OCI-LY7 (cell line): ENCODE measurements around the gene ALDH7A1. TPM values are rescaled to one million over a fixed set of nuclear protein-coding genes. Genes with fewer than 3 reads are reported as not detected.

Experiments used
- BruUV-seq: library from RNA; stranded (reverse); fragments of 400-500 nt; replicated peaks from 2 replicates; lab custom pipeline; 2021; lab: Mats Ljungman, UMichigan
- CTCF ChIA-PET: fragments of 300-600 bp; sonication (Branson Sonifier 250); formaldehyde crosslinking; loops from one replicate; lab custom pipeline; 2022; ENCODE audit warnings: antibody characterized with exemption; ENCODE audit not compliant: unreplicated experiment; lab: Charles Lee
- POLR2A ChIA-PET: fragments of 300-600 bp; sonication (Branson Sonifier 250); formaldehyde crosslinking; loops from one replicate; lab custom pipeline; 2022; ENCODE audit warnings: antibody characterized with exemption; lab: Charles Lee
- DNase-seq: peaks from one replicate; pipeline ENCODE4 v3.0.0-alpha.2; 2015; ENCODE audit warnings: low spot score
- H2AFZ ChIP-seq: fragments of 200-600 bp; sonication (generic), shearing (Covaris generic); 2 replicates; pipeline ENCODE4 v1.6.1; 2014; ENCODE audit warnings: mild to moderate bottlenecking, antibody characterized with exemption, low read length, moderate library complexity
- H3K27ac ChIP-seq: fragments of 200-600 bp; sonication (generic); 2 replicates; pipeline ENCODE4 v1.5.1; 2014; ENCODE audit warnings: mixed run types, low read depth, mild to moderate bottlenecking, moderate library complexity, low read length, inconsistent platforms; ENCODE audit not compliant: poor library complexity, severe bottlenecking
- H3K36me3 ChIP-seq: fragments of 200-600 bp; sonication (generic); 2 replicates; pipeline ENCODE4 v1.6.1; 2014; ENCODE audit warnings: mild to moderate bottlenecking, antibody characterized with exemption, low read length, moderate library complexity, mixed read lengths; ENCODE audit not compliant: insufficient read depth
- H3K4me1 ChIP-seq: fragments of 200-600 bp; sonication (generic); 2 replicates; pipeline ENCODE4 v1.5.1; 2014; ENCODE audit warnings: mild to moderate bottlenecking, low read length; ENCODE audit not compliant: insufficient read depth, poor library complexity, severe bottlenecking
- H3K4me2 ChIP-seq: fragments of 200-600 bp; sonication (generic); 2 replicates; pipeline ENCODE4 v1.6.1; 2014; ENCODE audit warnings: mild to moderate bottlenecking, low read length
- H3K4me3 ChIP-seq: fragments of 200-600 bp; sonication (generic); 2 replicates; pipeline ENCODE4 v1.5.1; 2014; ENCODE audit warnings: mild to moderate bottlenecking, low read depth, low read length; ENCODE audit not compliant: poor library complexity, severe bottlenecking
- H3K79me2 ChIP-seq: fragments of 200-600 bp; sonication (generic); 2 replicates; pipeline ENCODE4 v1.6.1; 2016; ENCODE audit warnings: low read depth, mild to moderate bottlenecking, low read length, moderate library complexity, mixed read lengths; ENCODE audit not compliant: insufficient read depth
- H3K9me2 ChIP-seq: fragments of 200-600 bp; sonication (generic); 2 replicates; pipeline ENCODE4 v1.6.1; 2016; ENCODE audit warnings: mild to moderate bottlenecking, low read length, mixed read lengths; ENCODE audit not compliant: insufficient read depth
- H3K9me3 ChIP-seq: fragments of 200-600 bp; sonication (generic); 2 replicates; pipeline ENCODE4 v1.6.1; 2014; ENCODE audit warnings: mild to moderate bottlenecking, mixed run types, low read length, mixed read lengths
- H4K20me1 ChIP-seq: fragments of 200-600 bp; sonication (generic); 2 replicates; pipeline ENCODE4 v1.6.1; 2014; ENCODE audit warnings: mild to moderate bottlenecking, antibody characterized with exemption, low read length, moderate library complexity, mixed read lengths; ENCODE audit not compliant: insufficient read depth
- EZH2phosphoT487 ChIP-seq: fragments of 200-600 bp; sonication (generic); IDR thresholded peaks from 2 replicates; pipeline ENCODE4 v1.6.1; 2018; ENCODE audit warnings: low read depth, borderline replicate concordance, mild to moderate bottlenecking, mixed run types, antibody characterized with exemption, low read length, moderate library complexity, mixed read lengths
- intact Hi-C: fragments of 100-400 bp; cut with micrococcal nuclease; formaldehyde crosslinking; loops from one replicate; pipeline ENCODE4 v1.10.0; 2022; ENCODE audit not compliant: unreplicated experiment
- total RNA-seq, 2 experiments: library from RNA; depleted of rRNA in 1 of 2; stranded (reverse); fragments of >200 nt in 1 of 2; shearing (Covaris generic) in 1 of 2; gene quantifications; 2 replicates each; pipeline ENCODE4 v1.2.3, GENCODE V29; 2014 to 2022
- TF ChIP-seq, protein P1 (sequence below): fragments of 200-600 bp; sonication (generic); conservative IDR thresholded peaks from 2 replicates; pipeline ENCODE4 v1.5.1; 2014; ENCODE audit warnings: mild to moderate bottlenecking, antibody characterized with exemption, low read length, moderate library complexity, mixed read lengths

The ALDH7A1 gene
- total RNA-seq, 2 experiments from 2014 or later: not detected

DNA sequence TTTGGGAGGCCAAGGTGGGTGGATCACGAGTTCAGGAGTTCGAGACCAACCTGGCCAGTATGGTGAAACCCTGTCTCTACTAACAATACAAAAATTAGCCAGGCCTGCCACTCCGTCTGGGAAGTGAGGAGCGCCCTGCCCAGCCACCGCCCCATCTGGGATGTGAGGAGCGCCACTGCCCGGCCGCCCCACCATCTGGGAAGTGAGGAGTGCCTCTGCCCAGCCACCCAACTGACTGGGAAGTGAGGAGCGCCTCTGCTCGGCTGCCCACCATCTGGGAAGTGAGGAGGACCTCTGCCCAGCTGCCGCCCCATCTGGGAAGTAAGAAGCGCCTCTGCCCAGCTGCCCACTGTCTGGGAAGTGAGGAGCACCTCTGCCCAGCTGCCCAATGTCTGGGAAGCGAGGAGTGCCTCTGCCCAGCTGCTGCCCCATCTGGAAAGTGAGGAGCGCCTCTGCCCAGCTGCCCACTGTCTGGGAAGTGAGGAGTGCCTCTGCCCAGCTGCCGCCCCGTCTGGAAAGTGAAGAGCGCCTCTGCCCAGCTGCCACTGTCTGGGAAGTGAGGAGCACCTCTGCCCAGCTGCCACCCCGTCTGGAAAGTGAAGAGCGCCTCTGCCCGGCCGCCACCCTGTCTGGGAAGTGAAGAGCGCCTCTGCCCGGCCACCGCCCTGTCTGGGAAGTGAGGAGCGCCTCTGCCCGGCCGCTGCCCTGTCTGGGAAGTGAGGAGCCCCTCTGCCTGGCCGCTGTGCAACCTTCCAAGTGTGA lies 5.3 kb downstream of the ALDH7A1 start:
- POLR2A ChIA-PET: interaction anchor here (0.6 to 0.8 kb wide), 4 partner anchors 10 to 217 kb away, joined by 3 read pairs; no protein-coding TSS in a partner anchor
- Histone ChIP-seq H3K27ac (no peak overlapping the region), H2AFZ (no peak overlapping the region), H3K79me2 (no peaks in the 10 kb centered on the region), H3K4me3 (no peak overlapping the region), H3K36me3 (no peaks in the 10 kb centered on the region), H3K9me2 (no peaks in the 10 kb centered on the region), H3K4me1 (no peaks in the 10 kb centered on the region), H4K20me1 (no peaks in the 10 kb centered on the region), H3K4me2 (no peak overlapping the region), H3K9me3 (no peaks in the 10 kb centered on the region)
- intact Hi-C loops: no loop called here
- DNase-seq: no peak
- BruUV-seq: no TSS peak
- TF ChIP-seq, protein P1, sequence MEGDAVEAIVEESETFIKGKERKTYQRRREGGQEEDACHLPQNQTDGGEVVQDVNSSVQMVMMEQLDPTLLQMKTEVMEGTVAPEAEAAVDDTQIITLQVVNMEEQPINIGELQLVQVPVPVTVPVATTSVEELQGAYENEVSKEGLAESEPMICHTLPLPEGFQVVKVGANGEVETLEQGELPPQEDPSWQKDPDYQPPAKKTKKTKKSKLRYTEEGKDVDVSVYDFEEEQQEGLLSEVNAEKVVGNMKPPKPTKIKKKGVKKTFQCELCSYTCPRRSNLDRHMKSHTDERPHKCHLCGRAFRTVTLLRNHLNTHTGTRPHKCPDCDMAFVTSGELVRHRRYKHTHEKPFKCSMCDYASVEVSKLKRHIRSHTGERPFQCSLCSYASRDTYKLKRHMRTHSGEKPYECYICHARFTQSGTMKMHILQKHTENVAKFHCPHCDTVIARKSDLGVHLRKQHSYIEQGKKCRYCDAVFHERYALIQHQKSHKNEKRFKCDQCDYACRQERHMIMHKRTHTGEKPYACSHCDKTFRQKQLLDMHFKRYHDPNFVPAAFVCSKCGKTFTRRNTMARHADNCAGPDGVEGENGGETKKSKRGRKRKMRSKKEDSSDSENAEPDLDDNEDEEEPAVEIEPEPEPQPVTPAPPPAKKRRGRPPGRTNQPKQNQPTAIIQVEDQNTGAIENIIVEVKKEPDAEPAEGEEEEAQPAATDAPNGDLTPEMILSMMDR: no peak
- TF ChIP-seq EZH2phosphoT487: no peak
- CTCF ChIA-PET: no interaction called here

DNA sequence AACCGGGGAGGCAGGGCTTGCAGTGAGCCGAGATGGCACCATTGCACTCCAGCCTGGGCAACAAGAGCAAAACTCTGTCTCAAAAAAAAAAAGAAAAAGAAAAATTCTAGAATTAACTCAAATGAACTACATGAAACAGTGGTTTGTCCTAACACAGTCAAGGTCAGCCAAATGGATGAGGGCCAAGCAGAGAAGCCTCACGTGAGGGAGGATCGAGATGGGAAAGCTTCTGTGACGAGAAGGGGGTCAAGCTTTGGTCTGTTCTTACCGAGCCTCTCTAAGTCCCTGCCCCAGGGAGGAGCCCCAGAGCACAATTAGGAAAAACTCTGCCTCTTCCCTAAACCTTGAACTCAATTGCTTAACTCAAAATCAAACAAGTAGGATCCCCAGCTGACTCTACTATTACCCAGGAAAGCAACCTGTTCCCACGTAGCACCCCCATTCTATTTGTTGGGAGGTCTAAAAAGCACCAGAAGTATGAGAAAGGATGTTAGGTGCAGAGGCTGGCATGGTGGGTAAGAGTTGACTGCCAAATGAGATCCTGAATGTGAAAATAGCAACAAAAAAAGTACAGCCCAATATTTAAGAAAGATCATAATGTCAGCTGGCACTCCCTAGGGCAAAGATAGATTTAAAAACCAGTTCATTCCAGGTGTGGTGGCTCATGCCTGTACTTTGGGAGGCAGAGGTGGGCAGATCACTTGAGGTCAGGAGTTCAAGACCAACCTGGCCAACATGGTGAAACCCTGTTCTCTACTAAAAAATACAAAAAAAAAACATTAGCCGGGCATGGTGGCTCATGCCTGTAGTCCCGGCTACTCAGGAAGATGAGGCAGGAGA lies 7.2 kb downstream of the ALDH7A1 start:
- Histone ChIP-seq H3K4me3 (no peak overlapping the region), H3K27ac (no peak overlapping the region), H3K4me1 (no peaks in the 10 kb centered on the region), H4K20me1 (no peaks in the 10 kb centered on the region), H3K79me2 (no peaks in the 10 kb centered on the region), H2AFZ (no peak overlapping the region), H3K4me2 (no peak overlapping the region), H3K36me3 (no peaks in the 10 kb centered on the region), H3K9me3 (no peaks in the 10 kb centered on the region), H3K9me2 (no peaks in the 10 kb centered on the region)
- TF ChIP-seq EZH2phosphoT487: no peak
- TF ChIP-seq, protein P1: no peak
- no TSS peak for BruUV-seq
- no peak for DNase-seq
- POLR2A ChIA-PET: interaction anchor here (0.5 to 0.7 kb wide), 2 partner anchors 11 to 12 kb away, joined by 3 read pairs; no protein-coding TSS in a partner anchor
- intact Hi-C loops: no loop called here
- CTCF ChIA-PET: no interaction called here
